Lower leg skin (tissue), 3 donors: ENCODE measurements around the gene ZNF280A.

Source experiments
- POLR2A ChIP-seq, 2 donors: fragments of 450-650 bp; IDR thresholded peaks; one replicate each; pipeline ENCODE4 v1.6.1; 2016 to 2017; ENCODE audit warnings: antibody characterized with exemption in 2 of 2, mild to moderate bottlenecking in 1 of 2, moderate library complexity in 1 of 2
- TF ChIP-seq, protein P1 (sequence below), 3 donors: fragments of 450-650 bp; IDR thresholded peaks; one replicate each; pipeline ENCODE4 v1.5.1; 2016; ENCODE audit warnings: antibody characterized with exemption in 3 of 3, mild to moderate bottlenecking in 3 of 3, moderate library complexity in 2 of 3

GRCh38 chr22:22526125-22526912 lies 6.2 kb upstream of the ZNF280A start:
- TF ChIP-seq, protein P1, sequence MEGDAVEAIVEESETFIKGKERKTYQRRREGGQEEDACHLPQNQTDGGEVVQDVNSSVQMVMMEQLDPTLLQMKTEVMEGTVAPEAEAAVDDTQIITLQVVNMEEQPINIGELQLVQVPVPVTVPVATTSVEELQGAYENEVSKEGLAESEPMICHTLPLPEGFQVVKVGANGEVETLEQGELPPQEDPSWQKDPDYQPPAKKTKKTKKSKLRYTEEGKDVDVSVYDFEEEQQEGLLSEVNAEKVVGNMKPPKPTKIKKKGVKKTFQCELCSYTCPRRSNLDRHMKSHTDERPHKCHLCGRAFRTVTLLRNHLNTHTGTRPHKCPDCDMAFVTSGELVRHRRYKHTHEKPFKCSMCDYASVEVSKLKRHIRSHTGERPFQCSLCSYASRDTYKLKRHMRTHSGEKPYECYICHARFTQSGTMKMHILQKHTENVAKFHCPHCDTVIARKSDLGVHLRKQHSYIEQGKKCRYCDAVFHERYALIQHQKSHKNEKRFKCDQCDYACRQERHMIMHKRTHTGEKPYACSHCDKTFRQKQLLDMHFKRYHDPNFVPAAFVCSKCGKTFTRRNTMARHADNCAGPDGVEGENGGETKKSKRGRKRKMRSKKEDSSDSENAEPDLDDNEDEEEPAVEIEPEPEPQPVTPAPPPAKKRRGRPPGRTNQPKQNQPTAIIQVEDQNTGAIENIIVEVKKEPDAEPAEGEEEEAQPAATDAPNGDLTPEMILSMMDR (IDR thresholded peaks at IDR 0.05), result no peak
- no peak for TF ChIP-seq POLR2A (IDR thresholded peaks at IDR 0.05)
